ENCODE results near the gene ONECUT1.

ONECUT1 gene

DNA sequence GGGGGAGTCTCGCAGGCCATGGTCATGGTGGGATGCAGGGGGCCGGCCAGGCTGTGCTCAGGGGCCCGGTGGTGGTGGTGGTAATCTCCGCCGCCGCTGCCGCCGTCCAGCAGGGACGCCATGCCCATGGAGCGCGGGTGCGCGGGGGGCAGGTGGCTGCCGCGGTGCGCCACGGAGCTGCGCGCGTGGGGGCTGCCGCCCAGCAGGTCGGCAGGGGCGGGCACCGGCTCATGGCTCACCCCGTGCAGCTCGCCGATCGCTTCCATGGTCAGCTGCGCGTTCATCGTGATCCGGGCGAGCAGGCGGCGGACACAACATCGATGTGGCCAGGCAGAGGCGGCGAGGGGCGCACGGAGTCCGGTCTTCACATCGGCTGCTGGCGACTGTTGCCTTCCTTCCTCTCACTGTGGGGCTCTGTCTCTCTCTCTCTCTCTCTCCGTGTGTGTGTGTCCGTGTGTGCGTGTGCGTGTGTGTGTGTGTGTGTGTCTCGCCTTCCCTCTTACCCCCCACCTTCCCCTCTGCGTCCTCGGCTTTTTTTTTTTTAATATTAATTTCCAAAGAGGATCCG is 451 bp downstream of the ONECUT1 start:
- ChIA-PET POLR2A (ENCODE audit: low non-redundant PET) (no interaction called here), CTCF (no interaction called here)
- H3K27ac ChIP-seq = no peak overlapping the region
- DNase-seq (ENCODE audit: low spot score) = no peak
- TF ChIP-seq, protein P1, sequence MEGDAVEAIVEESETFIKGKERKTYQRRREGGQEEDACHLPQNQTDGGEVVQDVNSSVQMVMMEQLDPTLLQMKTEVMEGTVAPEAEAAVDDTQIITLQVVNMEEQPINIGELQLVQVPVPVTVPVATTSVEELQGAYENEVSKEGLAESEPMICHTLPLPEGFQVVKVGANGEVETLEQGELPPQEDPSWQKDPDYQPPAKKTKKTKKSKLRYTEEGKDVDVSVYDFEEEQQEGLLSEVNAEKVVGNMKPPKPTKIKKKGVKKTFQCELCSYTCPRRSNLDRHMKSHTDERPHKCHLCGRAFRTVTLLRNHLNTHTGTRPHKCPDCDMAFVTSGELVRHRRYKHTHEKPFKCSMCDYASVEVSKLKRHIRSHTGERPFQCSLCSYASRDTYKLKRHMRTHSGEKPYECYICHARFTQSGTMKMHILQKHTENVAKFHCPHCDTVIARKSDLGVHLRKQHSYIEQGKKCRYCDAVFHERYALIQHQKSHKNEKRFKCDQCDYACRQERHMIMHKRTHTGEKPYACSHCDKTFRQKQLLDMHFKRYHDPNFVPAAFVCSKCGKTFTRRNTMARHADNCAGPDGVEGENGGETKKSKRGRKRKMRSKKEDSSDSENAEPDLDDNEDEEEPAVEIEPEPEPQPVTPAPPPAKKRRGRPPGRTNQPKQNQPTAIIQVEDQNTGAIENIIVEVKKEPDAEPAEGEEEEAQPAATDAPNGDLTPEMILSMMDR (conservative IDR thresholded peaks at IDR 0.05; ENCODE audit: low read depth) = no peak

DNA sequence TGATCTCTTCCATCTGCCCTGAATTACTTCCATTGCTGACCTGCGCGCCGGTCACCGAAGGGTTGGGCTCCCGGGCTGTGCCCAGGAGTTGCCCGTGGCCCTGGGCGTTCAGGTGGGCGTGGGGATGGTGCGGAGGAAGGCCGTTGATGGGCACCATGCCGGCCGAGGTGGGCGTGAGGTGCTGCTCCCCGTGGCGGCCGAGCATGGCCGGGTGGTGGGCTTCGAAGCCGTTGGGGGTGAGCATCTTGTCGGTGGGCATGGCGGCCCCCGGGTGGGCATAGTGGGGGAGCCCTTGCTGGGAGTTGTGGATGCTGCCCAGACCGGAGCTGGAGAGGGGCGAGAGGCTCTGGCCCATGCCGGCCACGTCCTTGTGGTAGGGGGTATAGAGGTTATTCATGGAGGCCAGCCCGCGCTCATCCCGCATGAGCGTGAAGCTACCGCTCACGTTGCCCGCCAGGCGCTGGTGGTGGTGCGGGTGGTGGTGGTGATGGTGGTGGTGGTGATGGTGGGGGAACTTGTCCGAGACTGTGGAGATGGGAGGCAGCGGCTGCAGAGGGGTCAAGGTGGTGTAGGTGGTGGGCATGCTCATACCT is 1.0 kb downstream of the ONECUT1 start:
- H3K27ac ChIP-seq = no peak overlapping the region
- POLR2A ChIA-PET (ENCODE audit: low non-redundant PET) = no interaction called here
- DNase-seq (ENCODE audit: low spot score) = no peak
- TF ChIP-seq, protein P1 (conservative IDR thresholded peaks at IDR 0.05; ENCODE audit: low read depth) = no peak
- CTCF ChIA-PET = interaction anchor here (0.8 kb wide), 1 partner anchor 9 kb away, joined by 3 read pairs; no protein-coding TSS in a partner anchor

DNA sequence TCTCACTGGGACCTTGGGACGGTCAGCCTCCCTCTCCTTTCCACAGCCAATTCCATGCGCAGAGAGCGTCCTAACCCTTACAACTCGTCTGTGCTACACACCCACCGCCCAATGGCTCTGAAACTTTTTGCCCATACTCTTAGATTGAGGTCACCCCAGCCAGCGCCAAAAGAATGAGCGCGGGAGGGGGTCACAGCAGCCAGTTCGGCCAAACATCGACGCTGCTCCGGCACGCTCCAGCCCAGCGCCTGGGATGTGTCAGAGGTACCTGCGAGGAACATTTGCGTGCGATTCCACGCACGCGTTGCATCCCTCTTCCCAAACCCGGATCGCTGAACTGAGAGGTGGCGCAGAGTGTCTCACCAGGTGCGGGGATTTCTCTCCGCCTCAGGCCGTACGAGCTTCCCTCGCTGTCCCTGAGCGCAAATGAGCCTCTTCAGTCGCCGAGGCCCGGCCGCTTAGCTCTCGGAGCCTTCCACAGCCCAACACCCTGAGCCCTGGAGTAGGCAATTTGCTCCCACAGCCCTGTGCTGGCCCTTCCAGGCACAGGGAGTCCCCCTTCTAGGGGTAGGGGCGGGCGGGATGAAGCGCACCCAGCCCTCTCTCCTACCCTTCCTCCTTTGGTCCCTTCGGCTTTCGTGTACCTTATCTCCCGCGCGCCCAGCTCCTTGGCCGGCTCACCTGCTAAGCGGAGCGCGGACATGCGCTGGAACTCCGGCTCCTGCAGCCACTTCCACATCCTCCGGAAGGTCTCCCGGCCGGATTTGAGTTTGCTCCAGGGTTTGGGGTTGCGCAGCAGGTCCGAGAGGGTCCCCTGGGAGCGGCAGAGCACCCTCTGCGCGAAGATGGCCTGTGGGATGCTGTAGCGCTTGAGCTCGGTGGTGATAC is 1.8 kb downstream of the ONECUT1 start:
- H3K27ac ChIP-seq = no peak overlapping the region
- ChIA-PET CTCF (interaction anchor here (0.8 to 1.0 kb wide), 2 partner anchors 9 to 409 kb away, joined by 3 to 4 read pairs; no protein-coding TSS in a partner anchor), POLR2A (ENCODE audit: low non-redundant PET) (no interaction called here)
- DNase-seq (ENCODE audit: low spot score) = no peak
- TF ChIP-seq, protein P1 (conservative IDR thresholded peaks at IDR 0.05; ENCODE audit: low read depth) = no peak

GRCh38 chr15:52787549-52788098 is 2.5 kb downstream of the ONECUT1 start:
- DNase-seq (ENCODE audit: low spot score) = no peak
- TF ChIP-seq, protein P1 (conservative IDR thresholded peaks at IDR 0.05; ENCODE audit: low read depth) = no peak
- POLR2A ChIA-PET (ENCODE audit: low non-redundant PET) = no interaction called here
- CTCF ChIA-PET = interaction anchor here (0.6 to 1.0 kb wide), 2 partner anchors 31 to 409 kb away, joined by 4 read pairs; no protein-coding TSS in a partner anchor
- H3K27ac ChIP-seq = no peak overlapping the region

DNA sequence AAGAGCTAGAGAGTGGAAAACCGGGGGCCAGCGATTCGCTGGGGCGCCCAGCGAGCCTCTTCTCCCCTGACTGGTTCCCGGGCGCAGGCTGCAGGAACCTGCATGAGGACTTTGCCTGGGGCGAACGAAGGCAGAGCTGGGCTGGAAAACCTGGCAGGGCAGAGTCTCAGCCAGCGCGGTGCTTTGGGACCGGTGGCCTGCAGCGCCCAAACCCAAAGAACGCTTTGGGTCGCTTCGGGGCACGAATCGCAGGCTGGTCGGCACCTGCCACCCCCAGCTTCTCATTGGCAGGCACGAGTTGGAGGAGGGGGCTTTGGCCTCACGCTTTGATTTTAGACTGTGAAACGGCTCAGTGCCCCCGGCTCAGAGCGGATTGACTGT is 3.0 kb downstream of the ONECUT1 start:
- ChIA-PET CTCF (interaction anchor here (0.5 to 1.0 kb wide), 3 partner anchors 31 to 410 kb away, joined by 3 to 4 read pairs (median 4); no protein-coding TSS in a partner anchor), POLR2A (ENCODE audit: low non-redundant PET) (no interaction called here)
- TF ChIP-seq, protein P1 (conservative IDR thresholded peaks at IDR 0.05; ENCODE audit: low read depth) = no peak
- DNase-seq (ENCODE audit: low spot score) = no peak
- no peak overlapping the region for H3K27ac ChIP-seq

GRCh38 chr15:52786436-52787122 is 3.6 kb downstream of the ONECUT1 start:
- POLR2A ChIA-PET (ENCODE audit: low non-redundant PET) = no interaction called here
- H3K27ac ChIP-seq = no peak overlapping the region
- CTCF ChIA-PET = interaction anchor here (0.5 to 0.6 kb wide), 2 partner anchors 30 to 189 kb away, joined by 3 to 4 read pairs; no protein-coding TSS in a partner anchor
- TF ChIP-seq, protein P1 (conservative IDR thresholded peaks at IDR 0.05; ENCODE audit: low read depth) = no peak
- no peak for DNase-seq (ENCODE audit: low spot score)

All from RWPE1 (cell line).